K562 treated with DMSO at 1 percent for 4 hours (cell line): ENCODE results near the gene TTC8. TPM values are rescaled to one million over a fixed set of nuclear protein-coding genes. Genes with fewer than 3 reads are reported as not detected.

Source experiments
- total RNA-seq: library from RNA; unstranded; fragments of 300-600 nt; gene quantifications from 2 replicates; pipeline ENCODE4 v1.2.3, GENCODE V29; 2022; ENCODE audit not compliant: insufficient read depth

Gene TTC8
- total RNA-seq, result 4.1 and 5.3 TPM in 2 replicates

DNA sequence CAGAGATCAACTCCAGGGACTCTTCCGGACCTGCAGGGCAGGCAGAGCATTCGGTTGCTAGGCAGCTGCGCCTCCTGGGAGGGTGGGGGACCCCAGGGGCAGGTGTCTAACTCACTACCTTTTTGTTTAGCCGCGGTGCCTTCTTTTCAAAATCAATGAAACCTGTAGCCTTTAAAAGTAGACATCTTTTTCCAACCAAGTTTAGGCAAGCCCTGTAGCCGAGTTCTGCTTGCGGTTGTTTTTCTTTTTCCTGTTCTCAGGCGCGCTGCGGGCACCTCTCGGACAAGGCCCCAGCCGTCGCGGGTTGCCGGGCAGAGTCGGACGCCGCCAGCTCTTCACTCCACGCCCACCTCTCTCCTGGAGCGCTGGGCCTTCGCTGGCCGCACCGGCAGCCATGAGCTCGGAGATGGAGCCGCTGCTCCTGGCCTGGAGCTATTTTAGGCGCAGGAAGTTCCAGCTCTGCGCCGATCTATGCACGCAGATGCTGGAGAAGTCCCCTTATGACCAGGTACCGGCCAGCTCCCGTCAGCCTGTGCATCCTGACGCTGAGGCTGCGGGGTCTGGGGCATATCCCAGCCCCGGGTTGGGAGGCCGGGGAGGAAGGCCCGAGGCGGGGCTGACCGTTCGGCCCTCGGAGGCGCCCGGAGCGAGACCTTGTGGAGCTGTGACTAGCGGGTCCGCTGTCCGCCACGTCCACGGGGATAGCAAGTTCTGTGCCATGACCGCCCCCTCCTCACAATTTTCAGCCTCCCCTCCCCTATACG lies at the start of gene TTC8:
Gene TTC8 (plus strand): TSS at position 338 of the 764 bp plus-strand sequence. CDS start 57 bp downstream, at position 395.

DNA sequence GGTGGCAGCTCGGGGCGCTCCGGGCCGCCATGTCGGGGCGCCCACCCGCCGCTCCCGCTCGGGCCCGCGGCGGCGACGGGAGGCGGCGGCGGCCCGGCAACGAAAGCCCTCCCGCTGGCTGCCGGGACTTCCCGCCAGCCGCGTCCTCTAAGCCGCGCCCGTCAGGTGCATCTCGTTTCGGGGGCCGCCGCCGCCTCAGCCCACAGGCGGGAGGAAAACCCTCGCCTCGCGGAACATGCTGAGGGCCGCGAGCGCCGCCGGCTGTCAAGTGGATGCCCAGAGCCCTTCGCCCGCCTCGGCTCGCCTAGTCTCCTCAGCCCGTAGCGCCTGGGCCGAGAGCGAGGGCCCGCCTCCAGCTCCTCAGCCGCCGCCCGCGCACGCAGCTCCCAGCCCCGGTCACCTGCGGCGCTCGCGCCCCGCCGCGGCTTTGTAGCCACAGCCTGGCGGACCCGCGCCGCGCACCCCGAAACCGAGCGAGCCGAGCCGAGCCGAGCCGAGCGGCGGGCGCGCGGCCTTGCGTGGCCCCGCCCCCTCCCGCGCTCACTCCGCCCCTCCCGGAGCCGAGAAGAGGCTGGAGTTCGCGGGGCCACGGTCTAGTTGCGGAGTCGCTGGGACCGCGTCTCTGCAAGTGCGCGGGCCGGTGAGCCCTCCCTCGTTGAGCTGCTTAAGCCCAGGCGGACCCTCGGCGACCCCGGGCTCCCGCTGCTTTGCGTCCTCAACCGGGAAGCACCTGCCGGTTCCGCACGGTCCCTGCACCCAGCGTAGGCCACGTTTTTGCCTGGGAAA lies 31.8 kb upstream of the TTC8 start, which contains the start of gene EML5:
Gene EML5 (minus strand): TSS at position 481 of the 786 bp plus-strand sequence. CDS start 450 bp downstream, at position 31.

Other genes with a start within 250 kb of the TTC8 start
- gene EML5, start 31.7 kb upstream of the TTC8 start, total RNA-seq, result not detected in 2 replicates